ENCODE measurements around the gene C16orf89.
A peak's percentile ranks its signal among the peaks of the same experiment; 100 is the strongest.

The C16orf89 gene

DNA sequence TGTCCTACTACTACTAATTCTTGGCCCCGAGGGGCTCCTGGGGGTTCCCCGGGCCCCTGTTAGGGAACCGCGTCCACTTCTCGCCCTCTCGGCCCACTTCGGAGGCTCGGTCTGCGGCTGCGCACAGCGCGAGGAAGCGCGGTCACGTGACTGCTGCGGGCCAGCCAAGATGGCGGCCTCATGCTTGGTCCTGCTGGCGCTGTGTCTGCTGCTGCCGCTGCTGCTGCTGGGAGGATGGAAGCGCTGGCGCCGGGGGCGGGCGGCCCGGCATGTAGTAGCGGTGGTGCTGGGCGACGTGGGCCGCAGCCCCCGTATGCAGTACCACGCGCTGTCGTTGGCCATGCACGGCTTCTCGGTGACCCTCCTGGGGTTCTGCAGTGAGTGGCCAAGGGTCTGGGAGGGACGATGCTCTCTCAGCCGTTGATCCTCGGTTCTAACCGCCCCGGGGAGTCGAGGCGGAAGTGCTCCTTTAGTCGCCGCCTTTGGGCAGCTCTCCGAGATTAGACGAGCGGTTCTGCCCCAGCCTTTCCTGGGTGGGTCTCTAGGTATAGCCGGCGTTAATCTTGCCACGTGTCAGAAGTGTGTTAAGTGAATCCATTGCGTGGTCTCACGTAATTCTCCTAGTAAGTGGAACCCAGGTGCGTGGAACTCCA is 6.1 kb upstream of the C16orf89 start, which contains the start of gene ALG1 (continued):
- TF ChIP-seq, protein P1, sequence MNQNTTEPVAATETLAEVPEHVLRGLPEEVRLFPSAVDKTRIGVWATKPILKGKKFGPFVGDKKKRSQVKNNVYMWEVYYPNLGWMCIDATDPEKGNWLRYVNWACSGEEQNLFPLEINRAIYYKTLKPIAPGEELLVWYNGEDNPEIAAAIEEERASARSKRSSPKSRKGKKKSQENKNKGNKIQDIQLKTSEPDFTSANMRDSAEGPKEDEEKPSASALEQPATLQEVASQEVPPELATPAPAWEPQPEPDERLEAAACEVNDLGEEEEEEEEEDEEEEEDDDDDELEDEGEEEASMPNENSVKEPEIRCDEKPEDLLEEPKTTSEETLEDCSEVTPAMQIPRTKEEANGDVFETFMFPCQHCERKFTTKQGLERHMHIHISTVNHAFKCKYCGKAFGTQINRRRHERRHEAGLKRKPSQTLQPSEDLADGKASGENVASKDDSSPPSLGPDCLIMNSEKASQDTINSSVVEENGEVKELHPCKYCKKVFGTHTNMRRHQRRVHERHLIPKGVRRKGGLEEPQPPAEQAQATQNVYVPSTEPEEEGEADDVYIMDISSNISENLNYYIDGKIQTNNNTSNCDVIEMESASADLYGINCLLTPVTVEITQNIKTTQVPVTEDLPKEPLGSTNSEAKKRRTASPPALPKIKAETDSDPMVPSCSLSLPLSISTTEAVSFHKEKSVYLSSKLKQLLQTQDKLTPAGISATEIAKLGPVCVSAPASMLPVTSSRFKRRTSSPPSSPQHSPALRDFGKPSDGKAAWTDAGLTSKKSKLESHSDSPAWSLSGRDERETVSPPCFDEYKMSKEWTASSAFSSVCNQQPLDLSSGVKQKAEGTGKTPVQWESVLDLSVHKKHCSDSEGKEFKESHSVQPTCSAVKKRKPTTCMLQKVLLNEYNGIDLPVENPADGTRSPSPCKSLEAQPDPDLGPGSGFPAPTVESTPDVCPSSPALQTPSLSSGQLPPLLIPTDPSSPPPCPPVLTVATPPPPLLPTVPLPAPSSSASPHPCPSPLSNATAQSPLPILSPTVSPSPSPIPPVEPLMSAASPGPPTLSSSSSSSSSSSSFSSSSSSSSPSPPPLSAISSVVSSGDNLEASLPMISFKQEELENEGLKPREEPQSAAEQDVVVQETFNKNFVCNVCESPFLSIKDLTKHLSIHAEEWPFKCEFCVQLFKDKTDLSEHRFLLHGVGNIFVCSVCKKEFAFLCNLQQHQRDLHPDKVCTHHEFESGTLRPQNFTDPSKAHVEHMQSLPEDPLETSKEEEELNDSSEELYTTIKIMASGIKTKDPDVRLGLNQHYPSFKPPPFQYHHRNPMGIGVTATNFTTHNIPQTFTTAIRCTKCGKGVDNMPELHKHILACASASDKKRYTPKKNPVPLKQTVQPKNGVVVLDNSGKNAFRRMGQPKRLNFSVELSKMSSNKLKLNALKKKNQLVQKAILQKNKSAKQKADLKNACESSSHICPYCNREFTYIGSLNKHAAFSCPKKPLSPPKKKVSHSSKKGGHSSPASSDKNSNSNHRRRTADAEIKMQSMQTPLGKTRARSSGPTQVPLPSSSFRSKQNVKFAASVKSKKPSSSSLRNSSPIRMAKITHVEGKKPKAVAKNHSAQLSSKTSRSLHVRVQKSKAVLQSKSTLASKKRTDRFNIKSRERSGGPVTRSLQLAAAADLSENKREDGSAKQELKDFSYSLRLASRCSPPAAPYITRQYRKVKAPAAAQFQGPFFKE (tag by site-specific recombination; IDR thresholded peaks at IDR 0.05; ENCODE audit: borderline replicate concordance): no peak
- TF ChIP-seq OVOL3 (tag by site-specific recombination; IDR thresholded peaks at IDR 0.05): no peak

DNA sequence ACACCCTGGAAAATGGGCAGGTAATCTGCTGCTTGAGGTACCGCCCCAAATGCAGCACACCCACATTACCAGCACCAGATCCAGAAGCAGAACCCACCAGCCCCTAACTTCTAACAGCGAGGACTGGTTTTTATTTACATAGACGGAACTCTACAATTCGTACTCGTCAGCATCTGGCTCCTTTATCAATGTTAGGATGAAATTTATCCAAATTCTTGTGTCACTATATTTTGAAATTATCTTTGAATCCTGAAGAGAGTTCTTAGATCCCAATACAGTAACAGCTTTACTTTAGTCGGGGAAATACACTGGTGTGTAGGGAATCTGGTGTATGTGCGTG is 5.6 kb upstream of the C16orf89 start:
- H3K36me3 ChIP-seq (ENCODE audit: control insufficient read depth in 2 of 2, insufficient read depth in 1 of 2, low read length in 2 of 2): peaks cover 0 to 27% of the 10 kb centered on the region in 2 experiments; a peak in 1 of 3 replicates
- H3K27ac ChIP-seq (ENCODE audit: extremely low read depth, low read depth, low read length): no peak overlapping the region
- CTCF ChIA-PET: interaction anchor here (1.2 kb wide), 1 partner anchor 9 kb away, joined by 3 read pairs; no protein-coding TSS in a partner anchor
- H3K4me3 ChIP-seq (ENCODE audit: low read depth, low read length): peak overlapping the region; percentile 90
- H3K4me1 ChIP-seq (ENCODE audit: control insufficient read depth, insufficient read depth, low read length): no peaks in the 10 kb centered on the region
- no peak for TF ChIP-seq MYNN (tag by site-specific recombination; IDR thresholded peaks at IDR 0.05; ENCODE audit: borderline replicate concordance)
- TF ChIP-seq, protein P2, sequence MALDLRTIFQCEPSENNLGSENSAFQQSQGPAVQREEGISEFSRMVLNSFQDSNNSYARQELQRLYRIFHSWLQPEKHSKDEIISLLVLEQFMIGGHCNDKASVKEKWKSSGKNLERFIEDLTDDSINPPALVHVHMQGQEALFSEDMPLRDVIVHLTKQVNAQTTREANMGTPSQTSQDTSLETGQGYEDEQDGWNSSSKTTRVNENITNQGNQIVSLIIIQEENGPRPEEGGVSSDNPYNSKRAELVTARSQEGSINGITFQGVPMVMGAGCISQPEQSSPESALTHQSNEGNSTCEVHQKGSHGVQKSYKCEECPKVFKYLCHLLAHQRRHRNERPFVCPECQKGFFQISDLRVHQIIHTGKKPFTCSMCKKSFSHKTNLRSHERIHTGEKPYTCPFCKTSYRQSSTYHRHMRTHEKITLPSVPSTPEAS (tag by site-specific recombination; IDR thresholded peaks at IDR 0.05): 0 out of 2 replicates have a peak, but pooled peaks have one; percentile 15
- TF ChIP-seq ZNF626 (tag by site-specific recombination; IDR thresholded peaks at IDR 0.05): 0 out of 2 replicates have a peak, but pooled peaks have one; percentile 7
- TF ChIP-seq ZNF221 (tag by site-specific recombination; IDR thresholded peaks at IDR 0.05; ENCODE audit: borderline replicate concordance): no peak
- TF ChIP-seq ZBTB8A (tag by site-specific recombination; IDR thresholded peaks at IDR 0.05): peak; percentile 64
- no peaks in the 10 kb centered on the region for H3K9me3 ChIP-seq (ENCODE audit: control insufficient read depth, insufficient read depth, low read depth, low read length)
- POLR2A ChIA-PET: interaction anchor here (1.5 kb wide), 1 partner anchor 27 kb away, joined by 5 read pairs; no protein-coding TSS in a partner anchor

DNA sequence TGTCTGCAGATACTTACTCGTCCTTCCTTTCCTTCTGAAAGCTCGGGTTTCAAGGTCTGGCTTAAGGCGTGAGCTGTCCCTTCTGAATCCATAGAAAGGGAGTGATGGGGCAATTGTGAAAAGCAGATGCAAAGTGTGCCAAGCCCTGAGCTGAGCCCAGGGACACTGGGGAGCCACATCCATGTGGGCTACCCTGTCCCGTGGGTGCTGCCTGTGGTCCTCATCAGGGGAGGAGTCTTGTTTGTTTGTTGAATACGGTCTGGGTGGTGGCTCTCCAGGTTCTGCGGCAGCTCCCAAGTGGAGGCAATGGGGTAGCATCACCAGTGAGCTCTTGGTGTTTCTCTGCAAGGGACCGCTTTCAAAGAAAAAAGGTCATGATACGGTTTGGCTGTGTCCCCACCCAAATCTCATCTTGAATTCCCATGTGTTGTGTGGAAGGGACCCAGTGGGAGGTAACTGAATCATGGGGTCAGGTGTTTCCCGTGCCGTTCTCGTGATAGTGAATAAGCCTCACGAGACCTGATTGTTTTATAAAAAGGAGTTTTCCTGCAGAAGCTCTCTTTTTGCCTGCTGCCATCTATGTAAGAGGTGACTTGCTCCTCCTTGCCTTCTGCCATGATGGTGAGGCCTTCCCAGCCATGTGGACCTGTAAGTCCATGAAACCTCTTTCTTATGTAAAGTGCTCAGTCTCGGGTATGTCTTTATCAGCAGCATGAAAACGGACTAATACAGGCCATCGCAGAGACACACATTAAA is 4.9 kb upstream of the C16orf89 start:
- Histone ChIP-seq H3K9me3 (ENCODE audit: control insufficient read depth, insufficient read depth, low read depth, low read length) (no peaks in the 10 kb centered on the region), H3K4me3 (ENCODE audit: low read depth, low read length) (no peak overlapping the region), H3K27ac (ENCODE audit: extremely low read depth, low read depth, low read length) (no peak overlapping the region), H3K4me1 (ENCODE audit: control insufficient read depth, insufficient read depth, low read length) (peaks cover 4% of the 10 kb centered on the region), H3K36me3 (ENCODE audit: control insufficient read depth in 2 of 2, insufficient read depth in 1 of 2, low read length in 2 of 2) (peaks cover 0 to 20% of the 10 kb centered on the region in 2 experiments; a peak in 1 of 3 replicates)
- ChIA-PET CTCF (interaction anchor here (0.6 to 1.2 kb wide), 2 partner anchors 8 to 853 kb away, joined by 3 read pairs; no protein-coding TSS in a partner anchor), POLR2A (no interaction called here)
- TF ChIP-seq FEZF1 (tag by site-specific recombination; IDR thresholded peaks at IDR 0.05): no peak
- TF ChIP-seq, protein P3, sequence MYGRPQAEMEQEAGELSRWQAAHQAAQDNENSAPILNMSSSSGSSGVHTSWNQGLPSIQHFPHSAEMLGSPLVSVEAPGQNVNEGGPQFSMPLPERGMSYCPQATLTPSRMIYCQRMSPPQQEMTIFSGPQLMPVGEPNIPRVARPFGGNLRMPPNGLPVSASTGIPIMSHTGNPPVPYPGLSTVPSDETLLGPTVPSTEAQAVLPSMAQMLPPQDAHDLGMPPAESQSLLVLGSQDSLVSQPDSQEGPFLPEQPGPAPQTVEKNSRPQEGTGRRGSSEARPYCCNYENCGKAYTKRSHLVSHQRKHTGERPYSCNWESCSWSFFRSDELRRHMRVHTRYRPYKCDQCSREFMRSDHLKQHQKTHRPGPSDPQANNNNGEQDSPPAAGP (tag by site-specific recombination; IDR thresholded peaks at IDR 0.05): no peak
- no peak for TF ChIP-seq ZNF214 (tag by site-specific recombination; IDR thresholded peaks at IDR 0.05; ENCODE audit: borderline replicate concordance)
- TF ChIP-seq ZNF473 (tag by site-specific recombination; IDR thresholded peaks at IDR 0.05): no peak
- TF ChIP-seq, protein P1 (tag by site-specific recombination; IDR thresholded peaks at IDR 0.05; ENCODE audit: borderline replicate concordance): no peak
- TF ChIP-seq ZNF146 (tag by site-specific recombination; IDR thresholded peaks at IDR 0.05): no peak

Measured in HEK293 (cell line).